Measurements from ENCODE around the gene RNF150.

RNF150 gene

DNA sequence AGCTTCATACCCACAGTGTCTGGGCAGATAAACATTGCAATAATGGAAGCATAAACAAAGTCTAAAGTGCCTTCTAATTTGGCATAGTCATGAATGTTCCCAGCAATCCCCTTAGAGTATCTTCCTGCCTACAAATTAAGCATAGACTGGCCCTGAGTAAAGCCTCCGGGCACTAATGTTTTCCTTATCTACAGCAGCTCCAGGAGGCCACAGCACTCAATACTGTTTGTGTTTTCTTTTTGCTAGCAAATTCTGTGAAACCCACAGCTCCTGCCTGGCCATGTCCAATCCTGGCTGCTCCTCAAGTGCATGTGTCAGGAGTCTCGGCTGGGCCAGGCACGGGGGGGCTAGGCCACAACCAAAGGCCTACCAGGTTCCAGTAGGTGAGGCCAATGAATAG is 274.4 kb downstream of the RNF150 start:
- CTCF ChIA-PET, result interaction anchor here (0.7 to 8.0 kb wide), 6 partner anchors 26 to 625 kb away, joined by 3 to 63 read pairs (median 9); partner anchors contain the start of gene RNF150
- POLR2A ChIA-PET, result interaction anchor here (1.2 to 1.5 kb wide), 2 partner anchors 102 to 274 kb away, joined by 6 to 9 read pairs; partner anchors contain the start of genes RNF150 and TBC1D9
- no peaks in the 10 kb centered on the region for H3K9me3 ChIP-seq (ENCODE audit: control insufficient read depth, insufficient read depth, low read depth, low read length)
- no peaks in the 10 kb centered on the region for H3K36me3 ChIP-seq (ENCODE audit: control insufficient read depth in 2 of 2, insufficient read depth in 1 of 2, low read length in 2 of 2)
- H3K4me3 ChIP-seq (ENCODE audit: low read depth, low read length), result no peak overlapping the region
- H3K27ac ChIP-seq (ENCODE audit: extremely low read depth, low read depth, low read length), result peak overlapping the region; percentile 45
- peaks cover 11% of the 10 kb centered on the region for H3K4me1 ChIP-seq (ENCODE audit: control insufficient read depth, insufficient read depth, low read length)
- TF ChIP-seq ZNF175 (tag by site-specific recombination; IDR thresholded peaks at IDR 0.05) (no peak), PRDM6 (tag by site-specific recombination; IDR thresholded peaks at IDR 0.05) (peak; percentile 77), KLF10 (tag by site-specific recombination; IDR thresholded peaks at IDR 0.05) (no peak; the same call in 1 of the 2 replicates), ZNF629 (tag by site-specific recombination; IDR thresholded peaks at IDR 0.05) (0 out of 2 replicates have a peak, but pooled peaks have one; percentile 22), FEZF1 (tag by site-specific recombination; IDR thresholded peaks at IDR 0.05) (peak; percentile 68), MZF1 (tag by site-specific recombination; IDR thresholded peaks at IDR 0.05; ENCODE audit: borderline replicate concordance) (peak; percentile 52; the same call in 1 of the 2 replicates), ZNF561 (tag by site-specific recombination; IDR thresholded peaks at IDR 0.05; ENCODE audit: borderline replicate concordance) (0 out of 2 replicates have a peak, but pooled peaks have one; percentile 38), ZNF624 (tag by site-specific recombination; IDR thresholded peaks at IDR 0.05) (no peak), ZBTB20 (tag by site-specific recombination; IDR thresholded peaks at IDR 0.05) (peak; percentile 28; the same call in 1 of the 2 replicates), ZBTB44 (tag by site-specific recombination; IDR thresholded peaks at IDR 0.05) (peak; percentile 82), SALL2 (tag by site-specific recombination; IDR thresholded peaks at IDR 0.05; ENCODE audit: borderline replicate concordance) (no peak), ZNF843 (tag by site-specific recombination; IDR thresholded peaks at IDR 0.05) (peak; percentile 67), OSR2 (tag by site-specific recombination; IDR thresholded peaks at IDR 0.05) (peak; percentile 86), ZNF366 (tag by site-specific recombination; conservative IDR thresholded peaks at IDR 0.05) (no peak), GLI4 (tag by site-specific recombination; IDR thresholded peaks at IDR 0.05) (no peak), ZBTB8A (tag by site-specific recombination; IDR thresholded peaks at IDR 0.05) (peak; percentile 43; the same call in 1 of the 2 replicates), ZNF341 (tag by site-specific recombination; IDR thresholded peaks at IDR 0.05; ENCODE audit: low read depth) (no peak; the same call in 1 of the 2 replicates), ZIC2 (tag by site-specific recombination; IDR thresholded peaks at IDR 0.05) (peak; percentile 77), ZNF335 (tag by site-specific recombination; conservative IDR thresholded peaks at IDR 0.05) (0 out of 2 replicates have a peak, but pooled peaks have one; percentile 22), GLIS1 (tag by site-specific recombination; IDR thresholded peaks at IDR 0.05) (peak; percentile 90), ZSCAN16 (tag by site-specific recombination; IDR thresholded peaks at IDR 0.05) (no peak), YY2 (tag by site-specific recombination; IDR thresholded peaks at IDR 0.05) (no peak)
- TF ChIP-seq, protein P1, sequence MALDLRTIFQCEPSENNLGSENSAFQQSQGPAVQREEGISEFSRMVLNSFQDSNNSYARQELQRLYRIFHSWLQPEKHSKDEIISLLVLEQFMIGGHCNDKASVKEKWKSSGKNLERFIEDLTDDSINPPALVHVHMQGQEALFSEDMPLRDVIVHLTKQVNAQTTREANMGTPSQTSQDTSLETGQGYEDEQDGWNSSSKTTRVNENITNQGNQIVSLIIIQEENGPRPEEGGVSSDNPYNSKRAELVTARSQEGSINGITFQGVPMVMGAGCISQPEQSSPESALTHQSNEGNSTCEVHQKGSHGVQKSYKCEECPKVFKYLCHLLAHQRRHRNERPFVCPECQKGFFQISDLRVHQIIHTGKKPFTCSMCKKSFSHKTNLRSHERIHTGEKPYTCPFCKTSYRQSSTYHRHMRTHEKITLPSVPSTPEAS (tag by site-specific recombination; IDR thresholded peaks at IDR 0.05), result no peak
- TF ChIP-seq, protein P2, sequence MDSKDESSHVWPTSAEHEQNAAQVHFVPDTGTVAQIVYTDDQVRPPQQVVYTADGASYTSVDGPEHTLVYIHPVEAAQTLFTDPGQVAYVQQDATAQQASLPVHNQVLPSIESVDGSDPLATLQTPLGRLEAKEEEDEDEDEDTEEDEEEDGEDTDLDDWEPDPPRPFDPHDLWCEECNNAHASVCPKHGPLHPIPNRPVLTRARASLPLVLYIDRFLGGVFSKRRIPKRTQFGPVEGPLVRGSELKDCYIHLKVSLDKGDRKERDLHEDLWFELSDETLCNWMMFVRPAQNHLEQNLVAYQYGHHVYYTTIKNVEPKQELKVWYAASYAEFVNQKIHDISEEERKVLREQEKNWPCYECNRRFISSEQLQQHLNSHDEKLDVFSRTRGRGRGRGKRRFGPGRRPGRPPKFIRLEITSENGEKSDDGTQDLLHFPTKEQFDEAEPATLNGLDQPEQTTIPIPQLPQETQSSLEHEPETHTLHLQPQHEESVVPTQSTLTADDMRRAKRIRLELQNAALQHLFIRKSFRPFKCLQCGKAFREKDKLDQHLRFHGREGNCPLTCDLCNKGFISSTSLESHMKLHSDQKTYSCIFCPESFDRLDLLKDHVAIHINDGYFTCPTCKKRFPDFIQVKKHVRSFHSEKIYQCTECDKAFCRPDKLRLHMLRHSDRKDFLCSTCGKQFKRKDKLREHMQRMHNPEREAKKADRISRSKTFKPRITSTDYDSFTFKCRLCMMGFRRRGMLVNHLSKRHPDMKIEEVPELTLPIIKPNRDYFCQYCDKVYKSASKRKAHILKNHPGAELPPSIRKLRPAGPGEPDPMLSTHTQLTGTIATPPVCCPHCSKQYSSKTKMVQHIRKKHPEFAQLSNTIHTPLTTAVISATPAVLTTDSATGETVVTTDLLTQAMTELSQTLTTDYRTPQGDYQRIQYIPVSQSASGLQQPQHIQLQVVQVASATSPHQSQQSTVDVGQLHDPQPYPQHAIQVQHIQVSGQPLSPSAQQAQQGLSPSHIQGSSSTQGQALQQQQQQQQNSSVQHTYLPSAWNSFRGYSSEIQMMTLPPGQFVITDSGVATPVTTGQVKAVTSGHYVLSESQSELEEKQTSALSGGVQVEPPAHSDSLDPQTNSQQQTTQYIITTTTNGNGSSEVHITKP (tag by site-specific recombination; IDR thresholded peaks at IDR 0.05), result peak; percentile 40
- TF ChIP-seq, protein P3, sequence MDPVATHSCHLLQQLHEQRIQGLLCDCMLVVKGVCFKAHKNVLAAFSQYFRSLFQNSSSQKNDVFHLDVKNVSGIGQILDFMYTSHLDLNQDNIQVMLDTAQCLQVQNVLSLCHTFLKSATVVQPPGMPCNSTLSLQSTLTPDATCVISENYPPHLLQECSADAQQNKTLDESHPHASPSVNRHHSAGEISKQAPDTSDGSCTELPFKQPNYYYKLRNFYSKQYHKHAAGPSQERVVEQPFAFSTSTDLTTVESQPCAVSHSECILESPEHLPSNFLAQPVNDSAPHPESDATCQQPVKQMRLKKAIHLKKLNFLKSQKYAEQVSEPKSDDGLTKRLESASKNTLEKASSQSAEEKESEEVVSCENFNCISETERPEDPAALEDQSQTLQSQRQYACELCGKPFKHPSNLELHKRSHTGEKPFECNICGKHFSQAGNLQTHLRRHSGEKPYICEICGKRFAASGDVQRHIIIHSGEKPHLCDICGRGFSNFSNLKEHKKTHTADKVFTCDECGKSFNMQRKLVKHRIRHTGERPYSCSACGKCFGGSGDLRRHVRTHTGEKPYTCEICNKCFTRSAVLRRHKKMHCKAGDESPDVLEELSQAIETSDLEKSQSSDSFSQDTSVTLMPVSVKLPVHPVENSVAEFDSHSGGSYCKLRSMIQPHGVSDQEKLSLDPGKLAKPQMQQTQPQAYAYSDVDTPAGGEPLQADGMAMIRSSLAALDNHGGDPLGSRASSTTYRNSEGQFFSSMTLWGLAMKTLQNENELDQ (tag by site-specific recombination; IDR thresholded peaks at IDR 0.05; ENCODE audit: low read depth), result no peak
- TF ChIP-seq, protein P4, sequence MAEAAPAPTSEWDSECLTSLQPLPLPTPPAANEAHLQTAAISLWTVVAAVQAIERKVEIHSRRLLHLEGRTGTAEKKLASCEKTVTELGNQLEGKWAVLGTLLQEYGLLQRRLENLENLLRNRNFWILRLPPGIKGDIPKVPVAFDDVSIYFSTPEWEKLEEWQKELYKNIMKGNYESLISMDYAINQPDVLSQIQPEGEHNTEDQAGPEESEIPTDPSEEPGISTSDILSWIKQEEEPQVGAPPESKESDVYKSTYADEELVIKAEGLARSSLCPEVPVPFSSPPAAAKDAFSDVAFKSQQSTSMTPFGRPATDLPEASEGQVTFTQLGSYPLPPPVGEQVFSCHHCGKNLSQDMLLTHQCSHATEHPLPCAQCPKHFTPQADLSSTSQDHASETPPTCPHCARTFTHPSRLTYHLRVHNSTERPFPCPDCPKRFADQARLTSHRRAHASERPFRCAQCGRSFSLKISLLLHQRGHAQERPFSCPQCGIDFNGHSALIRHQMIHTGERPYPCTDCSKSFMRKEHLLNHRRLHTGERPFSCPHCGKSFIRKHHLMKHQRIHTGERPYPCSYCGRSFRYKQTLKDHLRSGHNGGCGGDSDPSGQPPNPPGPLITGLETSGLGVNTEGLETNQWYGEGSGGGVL (tag by site-specific recombination; IDR thresholded peaks at IDR 0.05), result no peak
